ENCODE results near the gene PPP2R3C.
"Not testable (repeated sequence)": the region's sequence is repeated elsewhere in the genome, so short reads cannot be mapped to it uniquely, and the experiment has no call there.

PPP2R3C gene

DNA sequence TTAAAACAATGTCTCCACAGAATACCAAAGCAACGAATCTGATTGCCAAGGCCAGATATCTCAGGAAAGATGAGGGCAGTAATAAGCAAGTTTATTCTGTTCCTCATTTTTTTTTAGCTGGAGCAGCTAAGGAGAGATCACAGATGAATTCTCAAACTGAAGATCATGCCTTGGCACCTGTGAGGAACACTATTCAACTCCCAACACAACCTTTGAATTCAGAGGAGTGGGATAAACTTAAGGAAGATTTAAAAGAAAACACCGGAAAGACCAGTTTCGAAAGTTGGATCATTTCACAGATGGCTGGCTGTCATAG is 1.6 kb upstream of the PPP2R3C start:
- DNase-seq = no peak

DNA sequence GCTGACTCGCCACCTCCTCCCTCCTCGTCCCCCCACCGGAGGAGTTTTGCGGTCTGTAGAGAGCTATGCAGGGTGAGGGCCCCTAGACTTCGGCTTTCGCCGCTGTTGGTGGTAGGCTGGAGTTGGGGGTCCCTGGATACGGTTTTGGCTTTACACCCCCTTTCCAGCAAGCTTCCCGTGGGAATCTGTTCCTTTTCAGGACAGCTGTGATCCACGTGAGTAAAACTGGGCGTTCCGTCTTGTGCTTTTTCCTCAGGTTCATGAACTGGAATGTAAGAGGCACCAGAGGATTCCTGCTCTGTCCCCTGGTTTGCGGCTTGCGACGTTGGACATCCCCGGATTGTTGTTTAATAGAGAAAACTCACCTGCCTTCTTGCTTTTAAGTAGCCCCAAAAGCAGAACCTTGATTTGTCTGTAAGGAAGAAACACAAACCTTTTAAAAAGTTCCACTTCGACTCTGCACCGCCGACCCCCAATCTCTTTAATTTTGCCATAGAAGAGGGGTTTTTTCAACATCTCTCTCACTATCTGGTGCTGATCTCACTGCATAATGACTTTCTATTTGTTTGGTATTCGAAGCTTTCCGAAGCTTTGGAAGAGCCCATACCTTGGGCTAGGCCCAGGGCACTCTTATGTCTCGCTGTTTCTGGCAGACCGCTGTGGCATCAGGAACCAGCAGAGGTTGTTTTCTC is 1.1 kb upstream of the PPP2R3C start:
- peak; percentile 64 for DNase-seq

DNA sequence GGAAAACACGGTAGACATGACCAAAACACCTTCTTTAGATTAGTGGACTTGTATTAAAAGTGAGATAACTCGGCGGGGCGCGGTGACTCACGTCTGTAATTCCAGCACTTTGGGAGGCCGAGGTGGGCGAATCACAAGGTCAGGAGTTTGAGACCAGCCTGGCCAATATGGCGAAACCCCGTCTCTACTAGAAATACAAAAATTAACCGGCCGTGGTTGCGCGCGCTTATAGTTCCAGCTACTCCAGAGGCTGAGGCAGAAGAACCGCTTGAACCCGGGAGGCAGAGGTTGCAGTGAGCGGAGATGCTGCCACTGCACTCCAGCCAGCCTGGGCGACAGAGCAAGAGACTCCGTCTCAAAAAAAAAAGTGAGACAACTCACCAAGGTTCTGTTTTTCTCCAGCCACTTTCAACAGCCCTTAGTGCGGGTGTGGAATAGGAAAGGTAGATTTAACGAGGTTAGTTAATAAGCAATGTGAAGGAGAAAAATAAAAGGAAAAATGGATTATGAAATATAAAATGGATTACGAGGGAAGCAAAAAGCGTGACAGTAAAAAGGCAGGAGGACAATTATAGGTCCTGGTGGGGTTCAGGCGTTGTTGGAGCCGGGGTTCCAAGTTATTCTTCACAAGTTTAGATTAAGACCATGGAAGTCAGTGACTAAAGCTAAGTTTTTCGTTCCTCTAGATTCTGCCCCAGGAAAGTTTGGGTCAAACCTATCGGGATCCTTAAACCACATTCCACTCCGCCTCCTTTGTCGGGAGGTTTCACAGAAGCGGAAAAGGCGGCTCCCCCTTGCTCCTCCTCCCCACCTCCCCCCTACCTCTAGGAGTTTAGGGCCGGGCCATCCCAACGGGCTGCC is 534 bp downstream of the PPP2R3C start:
- DNase-seq = no peak

DNA sequence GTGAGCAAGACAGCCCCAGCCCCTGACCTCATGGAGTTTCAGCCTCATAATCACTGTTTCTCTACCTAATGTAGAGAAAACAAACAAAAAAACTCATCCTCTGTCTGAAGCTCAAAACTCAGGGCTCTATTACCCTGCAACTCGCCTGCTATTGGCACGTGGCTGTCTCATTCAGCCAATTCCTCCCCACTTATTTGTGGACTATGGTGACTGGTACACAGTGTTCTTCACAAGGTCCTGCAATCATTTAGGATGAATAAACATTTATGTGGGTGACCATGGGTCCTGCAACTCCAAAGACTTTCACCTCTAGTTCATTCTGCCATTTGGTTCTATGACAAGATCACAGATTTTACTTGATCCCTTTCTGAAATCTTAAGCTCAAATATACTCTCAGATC is 4.7 kb downstream of the PPP2R3C start:
- no peak for DNase-seq

DNA sequence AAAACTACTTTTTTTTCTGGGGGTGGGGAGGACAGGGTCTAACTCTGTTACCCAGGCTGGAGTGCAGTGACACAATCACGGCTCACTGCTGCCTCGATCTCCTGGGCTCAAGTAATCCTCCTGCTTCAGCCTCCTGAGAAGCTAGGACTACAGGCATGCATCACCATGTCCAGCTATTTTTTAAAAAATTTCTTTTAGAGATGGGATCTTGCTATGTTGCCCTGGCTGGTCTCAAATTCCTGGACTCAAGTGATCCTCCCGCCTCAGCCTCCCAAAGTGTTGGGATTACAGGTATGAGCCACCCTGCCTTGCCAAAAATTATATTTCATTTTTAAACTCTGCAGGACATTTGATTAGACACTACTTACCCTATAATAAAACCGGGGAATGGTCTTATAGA is 5.5 kb downstream of the PPP2R3C start:
- DNase-seq = no peak

DNA sequence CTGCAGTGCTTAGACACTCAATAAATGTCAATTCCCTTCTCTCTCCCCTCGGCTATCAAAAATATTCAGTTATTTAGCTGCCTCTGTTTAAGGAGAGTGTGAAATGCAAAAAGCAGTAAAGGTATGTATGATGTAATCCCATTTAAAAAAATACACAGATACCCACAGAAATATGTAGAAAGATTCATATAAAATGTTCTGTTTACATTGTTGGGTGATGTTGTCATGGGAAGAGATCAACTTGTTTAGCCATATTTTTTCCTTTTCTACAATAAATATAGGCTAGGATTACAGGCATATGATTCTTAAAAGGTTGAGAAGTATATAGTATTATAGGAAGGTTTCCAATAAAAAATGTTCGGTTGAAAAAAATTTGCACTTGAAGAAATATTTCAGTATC is 7.8 kb downstream of the PPP2R3C start:
- DNase-seq = no peak

DNA sequence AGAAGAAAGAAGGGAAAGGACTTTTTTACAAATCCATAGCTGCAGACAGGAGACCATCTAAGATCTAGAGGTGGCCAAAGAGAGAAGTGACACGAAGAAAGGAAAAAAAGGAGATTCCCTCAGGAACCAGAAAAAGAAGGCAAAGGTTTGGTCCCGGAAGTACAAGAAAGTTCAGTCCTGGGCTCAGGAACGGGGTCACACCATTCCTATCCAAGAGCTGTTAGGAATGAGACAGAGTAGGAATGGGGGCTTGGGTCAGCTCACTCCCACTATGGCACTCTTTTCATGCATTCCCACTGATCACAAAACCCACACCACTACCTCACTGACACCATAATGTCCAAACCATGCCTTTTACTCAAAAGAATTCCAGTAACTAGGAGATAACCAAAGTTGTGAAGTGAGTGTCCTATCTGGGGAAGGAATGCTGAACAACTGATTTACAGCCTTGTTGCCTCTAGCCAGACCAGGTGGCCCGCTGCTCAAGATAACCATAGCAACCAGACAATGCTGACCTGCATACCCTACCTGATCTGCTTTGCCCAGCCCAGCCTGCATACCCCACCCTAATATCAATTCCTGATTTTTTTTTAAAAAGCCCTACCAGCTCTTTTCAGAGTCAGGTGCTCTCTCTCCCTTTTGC is 8.4 kb downstream of the PPP2R3C start:
- DNase-seq = no peak

DNA sequence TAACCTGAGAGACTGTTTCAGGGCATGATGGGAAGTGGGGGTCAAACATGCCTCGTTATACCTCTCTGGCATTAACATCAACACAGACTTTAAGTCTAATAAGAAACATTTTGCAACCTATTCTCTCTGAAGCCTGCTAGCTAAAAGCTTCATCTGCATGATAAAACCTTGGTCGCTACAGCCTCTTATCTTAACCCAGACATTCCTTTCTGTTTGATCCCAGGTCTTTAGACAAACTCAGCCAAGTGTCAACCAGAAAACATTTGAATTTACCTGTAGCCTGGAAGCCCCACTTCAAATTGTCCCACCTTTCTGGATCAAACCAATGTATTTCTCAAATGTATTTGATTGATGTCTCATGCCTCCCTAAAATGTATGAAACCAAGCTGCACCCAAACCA is 9.1 kb downstream of the PPP2R3C start:
- no peak for DNase-seq

DNA sequence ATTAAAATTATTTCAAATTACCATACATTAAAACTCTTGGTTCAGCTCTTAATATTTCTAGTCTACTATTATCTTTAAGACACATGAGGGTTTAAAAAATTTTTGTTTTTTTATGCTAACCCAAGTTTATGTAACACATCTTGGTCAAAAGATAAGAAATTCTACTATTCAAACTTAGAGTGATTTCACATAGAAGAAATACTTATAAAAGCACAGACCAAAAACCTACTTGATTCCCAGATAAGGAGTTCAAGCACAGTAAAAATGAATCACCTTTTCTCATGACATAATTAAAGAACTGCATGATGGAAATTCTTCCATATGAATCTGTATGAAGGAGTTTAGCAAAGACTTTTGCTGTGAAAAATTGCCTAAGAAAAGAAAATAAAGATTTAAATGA is 13.9 kb downstream of the PPP2R3C start:
- no peak for DNase-seq

DNA sequence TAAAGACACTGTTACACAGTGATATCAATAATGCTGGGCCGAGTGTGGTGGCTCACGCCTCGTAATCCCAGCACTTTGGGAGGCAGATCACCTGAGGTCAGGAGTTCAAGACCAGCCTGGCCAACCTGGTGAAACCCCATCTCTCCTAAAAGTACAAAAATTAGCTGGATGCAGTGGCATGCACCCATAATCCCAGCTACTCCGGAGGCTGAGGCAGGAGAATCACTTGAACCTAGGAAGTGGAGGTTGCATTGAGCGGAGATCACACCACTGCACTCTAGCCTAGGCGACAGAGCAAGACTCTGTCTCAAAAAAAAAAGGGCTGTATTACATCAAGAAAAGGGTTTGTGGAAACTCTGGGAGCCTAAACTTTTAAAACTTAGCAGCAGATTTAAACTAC is 27.1 kb downstream of the PPP2R3C start:
- DNase-seq = not testable (repeated sequence)

DNA sequence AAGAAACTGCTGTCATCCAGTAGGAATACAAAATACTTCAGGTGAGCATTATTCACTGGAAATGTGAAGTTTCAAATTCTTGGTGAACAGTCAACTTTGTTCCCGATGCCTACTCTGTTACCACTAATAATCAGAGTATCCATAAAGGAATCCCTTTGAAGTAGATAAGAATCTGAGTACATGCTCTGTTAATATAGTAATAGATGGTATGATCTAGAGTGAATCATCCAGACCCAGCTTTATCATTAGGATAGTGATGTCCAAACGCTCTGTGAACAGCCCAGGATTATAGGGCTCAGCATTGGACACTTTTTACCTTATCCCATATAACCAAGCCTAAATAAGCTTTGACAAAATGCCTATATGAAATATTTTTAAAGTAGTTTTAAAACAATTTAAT is 33.3 kb downstream of the PPP2R3C start:
- DNase-seq = no peak

DNA sequence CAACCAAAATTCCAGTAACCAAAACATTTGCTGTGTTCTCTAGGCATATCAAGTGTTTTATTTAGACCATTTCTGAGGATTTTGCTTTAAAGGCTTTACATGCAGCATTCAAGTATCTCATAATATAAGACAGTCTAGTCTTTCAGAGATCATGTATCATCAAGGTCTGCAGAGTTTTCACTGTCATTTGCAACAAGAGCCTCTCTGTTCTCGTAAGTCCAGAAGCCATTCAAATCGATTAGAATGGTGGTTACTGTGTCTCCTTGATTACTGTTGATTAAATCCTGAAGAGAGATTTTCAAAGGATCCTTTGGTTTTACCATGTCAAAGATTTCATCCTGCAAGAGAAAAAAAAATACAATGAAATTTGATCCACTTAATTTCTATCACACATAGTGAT is 36.3 kb downstream of the PPP2R3C start:
- no peak for DNase-seq

DNA sequence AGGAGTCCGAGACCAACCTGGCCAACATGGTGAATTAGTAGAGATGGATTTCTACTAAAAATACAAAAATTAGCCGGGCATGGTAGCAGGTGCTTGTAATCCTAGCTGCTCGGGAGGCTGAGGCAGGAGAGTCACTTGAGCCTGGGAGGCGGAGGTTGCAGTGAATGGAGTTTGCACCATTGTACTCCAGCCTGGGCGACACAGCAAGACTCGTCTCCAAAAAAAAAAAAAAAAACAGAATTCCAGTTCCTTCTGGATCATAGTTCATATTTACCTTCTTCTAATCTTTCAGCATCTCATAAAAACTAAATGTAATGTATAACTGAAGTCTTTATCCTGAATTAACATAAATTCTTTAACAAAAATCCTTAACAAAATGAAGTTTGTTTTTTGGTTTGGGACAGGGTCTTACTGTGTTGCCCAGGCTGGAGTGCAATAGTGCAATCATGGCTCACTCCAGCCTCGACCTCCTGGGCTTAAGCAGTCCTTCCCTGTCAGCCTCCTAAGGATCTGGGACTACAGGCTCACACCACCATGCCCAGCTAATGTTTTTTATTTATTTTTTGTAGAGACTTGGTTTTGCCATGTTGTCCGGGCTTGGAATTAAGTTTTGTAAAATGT is 38.1 kb downstream of the PPP2R3C start:
- DNase-seq = no peak

DNA sequence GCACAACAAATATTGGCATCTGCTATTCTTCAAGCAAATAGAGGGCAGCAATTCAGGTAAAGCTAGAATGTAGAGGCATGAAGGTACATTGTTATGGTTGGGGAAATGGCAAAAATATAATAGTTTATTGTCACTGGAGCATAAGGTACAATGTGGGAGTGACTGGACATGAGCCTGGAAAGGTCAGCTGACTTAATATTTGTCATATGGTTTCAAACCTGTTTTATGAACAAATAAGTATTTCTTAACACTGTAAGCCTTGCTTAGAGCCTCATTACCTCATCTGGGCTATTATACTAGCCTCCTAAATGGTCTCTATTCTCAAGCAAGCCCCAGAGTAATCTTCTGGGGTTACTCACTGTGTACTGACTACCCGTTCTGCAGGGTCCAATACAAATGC is 42.0 kb downstream of the PPP2R3C start:
- no peak for DNase-seq

DNA sequence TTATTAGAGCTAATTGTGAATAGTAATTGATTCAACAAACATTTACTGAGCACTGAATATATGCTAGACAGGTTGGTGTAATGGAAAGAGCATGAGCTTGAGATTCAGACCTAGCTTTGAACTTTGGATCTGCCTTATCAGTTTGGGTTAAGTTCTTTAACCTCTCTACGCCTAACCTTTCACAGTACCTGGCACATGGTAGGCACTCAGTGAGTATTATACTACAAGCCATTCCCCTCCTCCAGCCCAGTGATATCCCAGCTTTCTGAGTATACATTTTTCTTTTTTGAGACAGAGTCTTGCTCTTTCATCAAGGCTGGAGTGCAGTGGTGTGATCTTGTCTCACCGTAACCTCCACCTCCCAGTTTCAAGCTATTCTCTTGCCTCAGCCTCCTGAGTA is 43.7 kb downstream of the PPP2R3C start:
- no peak for DNase-seq

DNA sequence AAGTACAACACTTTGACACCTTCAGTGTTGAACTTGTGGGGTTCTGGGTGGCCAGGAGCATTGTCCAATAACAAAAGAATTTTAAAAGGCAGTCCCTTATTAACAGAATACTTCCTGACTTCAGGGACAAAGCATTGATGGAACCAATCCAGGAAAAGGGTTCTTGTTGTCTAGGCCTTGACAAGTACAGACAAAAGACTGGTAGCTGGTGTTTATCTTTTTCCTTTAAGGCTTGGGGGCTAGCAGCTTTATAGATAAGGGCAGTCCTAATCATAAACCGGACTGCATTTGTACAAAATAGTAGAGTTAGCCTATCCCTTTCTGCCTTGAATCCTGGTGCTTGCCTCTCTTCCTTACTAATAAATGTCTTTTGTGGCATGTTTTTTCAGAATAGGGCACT is 48.3 kb downstream of the PPP2R3C start:
- DNase-seq = no peak

DNA sequence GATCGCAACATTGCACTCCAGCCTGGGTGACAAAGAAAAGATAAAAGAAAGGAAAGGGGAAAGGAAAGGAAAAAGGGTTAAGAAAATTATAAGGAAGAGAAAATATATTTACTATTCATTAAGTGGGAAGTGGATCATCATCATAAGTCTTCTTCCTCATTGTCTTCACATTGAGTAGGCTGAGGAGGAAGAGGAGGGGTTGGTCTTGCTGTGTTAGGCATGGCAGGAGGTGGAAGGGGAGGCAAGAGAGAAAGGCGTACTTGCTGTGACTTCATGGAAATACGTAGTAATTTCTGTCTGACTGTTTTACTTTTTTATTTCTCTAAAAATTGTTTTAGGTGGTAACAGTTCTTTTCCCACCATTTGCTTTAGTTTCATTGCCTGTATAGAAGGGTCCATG is 49.6 kb downstream of the PPP2R3C start:
- DNase-seq = no peak

DNA sequence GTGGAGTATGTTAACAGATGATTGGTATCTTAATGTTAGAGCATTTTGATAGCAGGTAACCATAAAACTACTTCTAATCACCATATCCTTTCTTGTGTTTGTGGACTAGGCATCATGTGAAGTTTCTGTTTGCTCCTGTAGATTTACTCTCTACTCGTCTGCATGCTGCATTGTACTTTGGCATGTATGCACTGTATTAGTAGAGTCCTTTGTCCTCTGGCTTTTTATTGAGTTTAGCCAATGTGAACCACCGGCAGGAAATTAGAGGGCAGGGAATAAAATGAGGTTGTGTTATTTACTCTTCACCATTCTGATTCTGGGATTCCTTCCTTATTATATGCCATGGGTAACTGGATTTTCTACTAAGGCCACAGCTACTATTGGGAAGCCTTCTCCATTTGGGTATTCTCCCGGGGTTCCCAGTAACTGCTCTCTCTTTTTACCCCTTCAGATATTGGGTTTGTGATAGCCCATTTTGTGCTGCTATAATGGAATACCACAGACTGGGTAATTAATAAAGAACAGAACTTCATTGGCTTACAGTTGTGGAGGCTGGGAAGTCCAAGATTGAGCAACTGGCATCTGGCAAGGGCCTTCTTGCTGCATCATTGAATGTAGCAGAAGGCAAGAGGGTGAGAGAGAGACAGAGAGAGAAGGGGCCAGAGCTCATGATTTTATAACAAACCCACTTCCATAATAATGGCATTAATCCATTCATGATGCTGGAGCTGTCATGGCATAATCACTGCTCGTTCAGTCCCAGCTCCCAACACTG is 53.4 kb downstream of the PPP2R3C start:
- no peak for DNase-seq

DNA sequence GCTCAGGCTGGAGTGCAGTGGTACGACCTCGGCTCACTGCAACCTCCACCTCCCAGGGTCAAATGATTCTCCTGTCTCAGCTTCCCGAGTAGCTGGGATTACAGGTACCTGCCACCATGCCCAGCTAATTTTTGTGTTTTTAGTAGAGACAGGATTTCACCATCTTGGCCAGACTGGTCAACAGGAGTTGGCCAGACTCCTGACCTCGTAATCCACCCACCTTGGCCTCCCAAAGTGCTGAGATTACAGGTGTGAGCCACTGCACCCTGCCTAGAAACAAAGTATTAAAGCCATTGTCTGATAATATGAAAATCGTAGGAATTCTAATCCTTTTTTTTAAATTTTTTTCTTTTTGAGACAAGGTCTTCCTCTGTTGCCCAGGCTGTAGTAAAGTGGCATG is 56.1 kb downstream of the PPP2R3C start:
- DNase-seq = not testable (repeated sequence)

DNA sequence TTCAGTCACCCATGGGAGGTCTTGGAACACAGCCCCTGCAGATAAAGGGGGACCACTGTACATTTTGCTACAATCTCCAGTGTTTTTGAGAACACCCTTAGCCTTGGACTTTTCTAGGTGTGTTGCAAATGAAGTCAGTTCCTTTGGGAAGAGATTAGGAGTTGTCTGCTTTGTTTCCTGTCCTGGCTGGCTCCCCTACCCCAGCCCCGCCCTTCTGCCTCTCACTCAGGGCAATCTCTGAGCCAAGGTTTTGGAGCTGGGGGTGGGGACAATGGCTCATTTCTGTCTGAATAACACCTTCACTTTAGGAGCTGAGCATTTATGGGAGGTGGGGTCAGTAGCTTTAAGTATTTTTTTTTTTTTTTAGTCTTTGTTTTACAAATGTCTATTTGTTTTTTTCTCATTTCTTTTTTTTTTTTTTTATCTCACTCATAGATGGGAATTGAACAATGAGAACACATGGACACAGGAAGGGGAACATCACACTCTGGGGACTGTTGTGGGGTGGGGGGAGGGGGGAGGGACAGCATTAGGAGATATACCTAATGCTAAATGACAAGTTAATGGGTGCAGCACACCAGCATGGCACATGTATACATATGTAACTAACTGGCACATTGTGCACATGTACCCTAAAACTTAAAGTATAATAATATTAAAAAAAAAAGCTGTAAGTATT is 60.5 kb downstream of the PPP2R3C start:
- DNase-seq = not testable (repeated sequence)

DNA sequence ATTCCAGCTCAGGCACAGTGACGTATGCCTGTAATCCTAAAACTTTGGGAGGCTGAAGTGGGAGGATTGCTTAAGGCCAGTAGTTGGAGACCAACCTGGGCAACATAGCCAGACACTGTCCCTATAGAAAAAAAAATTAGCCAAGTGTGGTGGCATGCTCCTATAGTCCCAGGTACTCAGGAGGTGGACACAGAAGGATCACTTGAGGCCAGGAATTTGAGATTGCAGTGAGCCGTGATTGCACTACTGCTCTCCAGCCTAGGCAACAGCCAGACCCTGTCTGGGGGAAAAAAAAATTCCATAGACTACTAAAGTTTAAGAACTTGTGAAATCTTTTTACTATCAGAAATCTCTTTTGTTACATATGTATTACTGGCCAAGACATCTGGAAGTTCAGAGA is 69.2 kb downstream of the PPP2R3C start:
- DNase-seq = no peak

DNA sequence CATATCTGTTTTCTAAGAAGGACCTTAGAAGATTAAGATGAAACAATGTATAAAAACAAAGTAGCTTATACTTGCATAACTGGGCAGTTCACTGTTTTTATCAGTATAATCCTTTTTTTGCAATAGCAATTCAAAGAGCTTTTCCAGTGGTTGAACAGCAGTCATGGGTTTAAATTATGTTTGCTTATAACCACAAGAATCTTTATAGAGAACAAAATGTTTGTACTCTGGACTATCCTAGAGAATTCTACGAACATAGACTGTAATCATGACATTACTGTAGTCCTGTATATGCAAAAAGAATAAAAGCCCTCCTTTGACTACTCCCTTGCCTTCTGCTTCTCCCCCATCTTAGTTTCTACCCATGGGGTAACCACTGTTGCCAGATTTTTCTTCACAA is 70.0 kb downstream of the PPP2R3C start:
- DNase-seq = no peak
